Gastroesophageal sphincter (tissue), 4 donors: ENCODE results near the gene SLC6A16. TPM values are rescaled to one million over a fixed set of nuclear protein-coding genes. Genes with fewer than 3 reads are reported as not detected.
A peak's percentile ranks its signal among the peaks of the same experiment; 100 is the strongest.

Source experiments
- ATAC-seq: fragments of 150-250 bp; one replicate; pipeline ENCODE4 v1.9.1; 2016; ENCODE audit warnings: mild to moderate bottlenecking, moderate library complexity
- H3K27ac ChIP-seq, 4 donors: fragments of 200-600 bp; sonication (generic) in 3 of 4; 1 replicate in 3 of 4; 2 replicates in 1 of 4; pipeline ENCODE4 v1.5.1; 2016 to 2019
- H3K27me3 ChIP-seq: fragments of 200-600 bp; sonication (generic); one replicate; pipeline ENCODE4 v1.5.1; 2019
- H3K36me3 ChIP-seq, 2 donors: fragments of 200-600 bp; sonication (generic); one replicate each; pipeline ENCODE4 v1.5.1; 2019; ENCODE audit warnings: control low read depth in 1 of 2
- H3K4me1 ChIP-seq, 3 donors: fragments of 200-600 bp; sonication (generic); 1 replicate in 2 of 3; 2 replicates in 1 of 3; pipeline ENCODE4 v1.5.1; 2016 to 2019; ENCODE audit warnings: control low read depth in 2 of 3
- H3K4me3 ChIP-seq, 2 donors: fragments of 200-600 bp; sonication (generic); one replicate each; pipeline ENCODE4 v1.5.1; 2019; ENCODE audit warnings: mild to moderate bottlenecking in 1 of 2, moderate library complexity in 1 of 2
- H3K9me3 ChIP-seq, 3 donors: fragments of 200-600 bp; sonication (generic); one replicate each; pipeline ENCODE4 v1.5.1; 2017 to 2019; ENCODE audit warnings: control low read depth in 2 of 3
- EP300 ChIP-seq: sonication (generic); formaldehyde crosslinking; IDR thresholded peaks from one replicate; pipeline ENCODE4 v1.6.1; 2017; ENCODE audit warnings: antibody characterized with exemption, mild to moderate bottlenecking
- POLR2A ChIP-seq, 2 donors: fragments of 450-650 bp; IDR thresholded peaks; one replicate each; pipeline ENCODE4 v1.6.1; 2017; ENCODE audit warnings: antibody characterized with exemption in 2 of 2, mild to moderate bottlenecking in 2 of 2, moderate library complexity in 1 of 2
- POLR2AphosphoS5 ChIP-seq: sonication (generic); formaldehyde crosslinking; IDR thresholded peaks from one replicate; pipeline ENCODE4 v1.6.1; 2017; ENCODE audit warnings: antibody characterized with exemption
- WGBS, 2 donors: methylation state at CpG; one replicate each; pipeline ENCODE4 v1.1.5; 2018; ENCODE audit warnings: low coverage in 1 of 2; 5-methylcytosine and 5-hydroxymethylcytosine counted together
- total RNA-seq, 4 donors: library from RNA; depleted of rRNA; stranded (reverse); fragments of >200 nt; gene quantifications; one replicate each; pipeline ENCODE4 v1.1.0, GENCODE V29; 2016
- TF ChIP-seq, protein P1 (sequence below), 4 experiments: fragments of 200-600 bp in 2 of 4; fragments of 450-650 bp in 2 of 4; sonication (generic) in 1 of 4; IDR thresholded peaks; one replicate each; pipeline ENCODE4 v1.5.1; 2017 to 2019; ENCODE audit warnings: antibody characterized with exemption in 4 of 4, mild to moderate bottlenecking in 2 of 4, moderate library complexity in 2 of 4

The SLC6A16 gene
- total RNA-seq, 4 donors from 2014 or later: 1.9 to 3.7 (median 2.5) TPM

GRCh38 chr19:49343123-49343522, 18.1 kb upstream of the SLC6A16 start:
- Histone ChIP-seq H3K9me3 (no peaks in the 10 kb centered on the region), H3K4me3 (no peak overlapping the region), H3K36me3 (peaks cover 0 to 75% of the 10 kb centered on the region in 2 donors), H3K27ac (no peak overlapping the region), H3K27me3 (no peaks in the 10 kb centered on the region), H3K4me1 (peaks cover 0 to 31% (median 20%) of the 10 kb centered on the region in 3 donors)
- TF ChIP-seq, protein P1, sequence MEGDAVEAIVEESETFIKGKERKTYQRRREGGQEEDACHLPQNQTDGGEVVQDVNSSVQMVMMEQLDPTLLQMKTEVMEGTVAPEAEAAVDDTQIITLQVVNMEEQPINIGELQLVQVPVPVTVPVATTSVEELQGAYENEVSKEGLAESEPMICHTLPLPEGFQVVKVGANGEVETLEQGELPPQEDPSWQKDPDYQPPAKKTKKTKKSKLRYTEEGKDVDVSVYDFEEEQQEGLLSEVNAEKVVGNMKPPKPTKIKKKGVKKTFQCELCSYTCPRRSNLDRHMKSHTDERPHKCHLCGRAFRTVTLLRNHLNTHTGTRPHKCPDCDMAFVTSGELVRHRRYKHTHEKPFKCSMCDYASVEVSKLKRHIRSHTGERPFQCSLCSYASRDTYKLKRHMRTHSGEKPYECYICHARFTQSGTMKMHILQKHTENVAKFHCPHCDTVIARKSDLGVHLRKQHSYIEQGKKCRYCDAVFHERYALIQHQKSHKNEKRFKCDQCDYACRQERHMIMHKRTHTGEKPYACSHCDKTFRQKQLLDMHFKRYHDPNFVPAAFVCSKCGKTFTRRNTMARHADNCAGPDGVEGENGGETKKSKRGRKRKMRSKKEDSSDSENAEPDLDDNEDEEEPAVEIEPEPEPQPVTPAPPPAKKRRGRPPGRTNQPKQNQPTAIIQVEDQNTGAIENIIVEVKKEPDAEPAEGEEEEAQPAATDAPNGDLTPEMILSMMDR (IDR thresholded peaks at IDR 0.05): no peak
- no peak for TF ChIP-seq POLR2A (IDR thresholded peaks at IDR 0.05)
- TF ChIP-seq POLR2AphosphoS5: no peak
- TF ChIP-seq EP300: no peak
- 91% methylated on average over 4 of the region's 7 CpGs; no CpG with 5 or more reads in 1 of the 2 donors for WGBS, 2 donors
- ATAC-seq: no peak

GRCh38 chr19:49342291-49342721, 17.3 kb upstream of the SLC6A16 start:
- no peak overlapping the region for H3K4me3 ChIP-seq
- H3K27ac ChIP-seq: no peak overlapping the region
- TF ChIP-seq POLR2AphosphoS5: no peak
- no peak for TF ChIP-seq POLR2A (IDR thresholded peaks at IDR 0.05)
- TF ChIP-seq EP300: no peak
- TF ChIP-seq, protein P1 (IDR thresholded peaks at IDR 0.05): no peak
- no peaks in the 10 kb centered on the region for H3K27me3 ChIP-seq
- no peaks in the 10 kb centered on the region for H3K9me3 ChIP-seq
- 81 to 93% methylated on average over 5 to 8 of the region's 11 CpGs for WGBS, 2 donors
- ATAC-seq: no peak
- peaks cover 0 to 37% (median 23%) of the 10 kb centered on the region in 3 donors for H3K4me1 ChIP-seq
- peaks cover 0 to 67% of the 10 kb centered on the region in 2 donors for H3K36me3 ChIP-seq

DNA sequence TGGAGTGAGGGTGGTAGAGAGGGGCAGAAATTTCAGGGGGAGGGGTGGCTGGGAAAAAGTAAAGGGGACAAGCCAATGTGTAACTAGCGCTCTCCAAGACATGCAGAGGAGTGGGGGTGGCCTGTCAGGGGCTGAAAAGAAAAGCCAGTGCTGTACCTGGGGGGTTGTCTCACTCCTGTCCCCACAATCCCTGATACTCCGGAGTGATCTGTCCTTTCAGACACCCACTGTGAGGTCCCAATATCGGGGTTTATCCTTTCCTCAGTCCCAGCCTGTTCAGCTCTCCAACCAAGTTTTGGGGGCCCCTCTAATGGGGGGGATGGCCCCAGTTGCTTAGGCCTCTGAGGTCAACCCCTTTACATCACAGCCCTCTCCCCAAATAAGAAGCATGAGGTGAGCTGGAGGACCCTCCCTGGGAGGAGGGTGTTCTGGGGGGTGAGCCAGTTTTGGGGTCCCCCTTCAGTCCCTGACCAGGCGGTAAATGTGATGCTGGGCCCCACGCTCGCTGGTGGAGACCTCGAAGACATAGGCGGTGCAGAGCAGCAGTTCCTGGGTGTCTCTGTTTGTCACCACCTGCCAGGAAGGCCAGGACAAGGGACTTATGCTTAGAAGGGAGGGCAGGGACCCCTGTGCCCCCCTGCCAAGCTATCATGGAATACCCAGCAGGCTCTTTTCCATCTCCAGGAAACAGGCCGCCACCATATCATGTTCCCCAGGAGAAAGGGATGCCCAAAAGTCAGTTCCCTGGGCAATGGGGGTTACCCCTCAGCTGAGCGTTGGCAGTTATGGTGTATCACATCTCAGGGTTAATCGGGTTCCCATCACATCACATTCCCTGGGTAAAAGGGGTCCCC, 16.1 kb upstream of the SLC6A16 start:
- Histone ChIP-seq H3K27ac (peak overlapping the region in 3 of 4 donors; percentile 84 to 96 (median 89)), H3K4me3 (no peak overlapping the region), H3K27me3 (no peaks in the 10 kb centered on the region), H3K4me1 (peaks cover 0 to 37% (median 23%) of the 10 kb centered on the region in 3 donors), H3K9me3 (no peaks in the 10 kb centered on the region), H3K36me3 (peaks cover 0 to 54% of the 10 kb centered on the region in 2 donors)
- TF ChIP-seq POLR2A (IDR thresholded peaks at IDR 0.05): no peak
- no peak for TF ChIP-seq POLR2AphosphoS5
- TF ChIP-seq, protein P1 (IDR thresholded peaks at IDR 0.05): no peak
- TF ChIP-seq EP300: no peak
- no peak for ATAC-seq
- 90% methylated on average over 2 of the region's 11 CpGs; no CpG with 5 or more reads in 1 of the 2 donors for WGBS, 2 donors

DNA sequence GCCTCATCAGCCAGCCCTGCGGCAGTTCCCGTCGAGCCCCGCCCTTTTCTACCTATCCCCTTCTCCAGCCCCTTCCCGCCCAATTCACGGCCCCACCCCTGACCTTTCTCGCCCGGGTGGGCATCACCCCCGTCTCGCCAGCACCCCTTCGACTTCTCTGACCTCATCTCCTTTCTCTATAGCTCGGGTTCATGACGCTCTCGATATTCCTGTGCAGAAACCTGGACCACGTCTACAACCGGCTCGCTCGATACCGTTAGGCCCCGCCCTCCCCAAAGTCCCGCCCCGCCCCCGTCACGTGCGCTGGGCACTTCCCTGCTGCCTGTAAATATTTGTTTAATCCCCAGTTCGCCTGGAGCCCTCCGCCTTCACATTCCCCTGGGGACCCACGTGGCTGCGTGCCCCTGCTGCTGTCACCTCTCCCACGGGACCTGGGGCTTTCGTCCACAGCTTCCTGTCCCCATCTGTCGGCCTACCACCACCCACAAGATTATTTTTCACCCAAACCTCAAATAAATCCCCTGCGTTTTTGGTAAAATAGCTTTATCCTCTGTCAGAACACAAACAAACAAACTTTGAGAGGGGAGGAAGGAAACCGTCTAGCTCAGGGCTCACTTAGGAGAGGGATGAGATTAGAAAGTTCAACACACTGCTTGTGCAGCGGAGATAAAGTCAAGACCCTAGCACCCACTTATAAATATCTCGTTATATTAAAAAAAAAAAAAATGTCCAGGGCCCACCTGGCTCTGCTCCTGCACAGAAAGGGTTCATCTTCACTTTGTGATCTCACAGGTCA, 15.3 kb upstream of the SLC6A16 start:
- WGBS, 2 donors: 18 to 31% methylated on average over 28 to 33 of the region's 36 CpGs
- Histone ChIP-seq H3K9me3 (no peaks in the 10 kb centered on the region), H3K4me1 (peaks cover 0 to 37% (median 23%) of the 10 kb centered on the region in 3 donors), H3K27ac (peak overlapping the region; percentile 49 to 96 (median 86)), H3K27me3 (no peaks in the 10 kb centered on the region), H3K36me3 (peaks cover 0 to 46% of the 10 kb centered on the region in 2 donors), H3K4me3 (peak overlapping the region; percentile 15 to 54)
- TF ChIP-seq POLR2A (IDR thresholded peaks at IDR 0.05) (no peak), EP300 (no peak), POLR2AphosphoS5 (no peak)
- TF ChIP-seq, protein P1 (IDR thresholded peaks at IDR 0.05): no peak
- ATAC-seq: peak; percentile 45
